ENCODE results near the gene PRM2.

The PRM2 gene

GRCh38 chr16:11236461-11237254, 39.6 kb downstream of the PRM2 start:
- H3K27ac ChIP-seq (ENCODE audit: low read depth, low read length), result no peak overlapping the region
- TF ChIP-seq EZH2phosphoT487 (conservative IDR thresholded peaks at IDR 0.05; ENCODE audit: low read length), result no peak
- TF ChIP-seq, protein P1, sequence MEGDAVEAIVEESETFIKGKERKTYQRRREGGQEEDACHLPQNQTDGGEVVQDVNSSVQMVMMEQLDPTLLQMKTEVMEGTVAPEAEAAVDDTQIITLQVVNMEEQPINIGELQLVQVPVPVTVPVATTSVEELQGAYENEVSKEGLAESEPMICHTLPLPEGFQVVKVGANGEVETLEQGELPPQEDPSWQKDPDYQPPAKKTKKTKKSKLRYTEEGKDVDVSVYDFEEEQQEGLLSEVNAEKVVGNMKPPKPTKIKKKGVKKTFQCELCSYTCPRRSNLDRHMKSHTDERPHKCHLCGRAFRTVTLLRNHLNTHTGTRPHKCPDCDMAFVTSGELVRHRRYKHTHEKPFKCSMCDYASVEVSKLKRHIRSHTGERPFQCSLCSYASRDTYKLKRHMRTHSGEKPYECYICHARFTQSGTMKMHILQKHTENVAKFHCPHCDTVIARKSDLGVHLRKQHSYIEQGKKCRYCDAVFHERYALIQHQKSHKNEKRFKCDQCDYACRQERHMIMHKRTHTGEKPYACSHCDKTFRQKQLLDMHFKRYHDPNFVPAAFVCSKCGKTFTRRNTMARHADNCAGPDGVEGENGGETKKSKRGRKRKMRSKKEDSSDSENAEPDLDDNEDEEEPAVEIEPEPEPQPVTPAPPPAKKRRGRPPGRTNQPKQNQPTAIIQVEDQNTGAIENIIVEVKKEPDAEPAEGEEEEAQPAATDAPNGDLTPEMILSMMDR (IDR thresholded peaks at IDR 0.05; ENCODE audit: insufficient read depth, low read length, poor library complexity, severe bottlenecking), result no peak
- no peak overlapping the region for H3K4me3 ChIP-seq (ENCODE audit: insufficient read depth, low read length, poor library complexity, severe bottlenecking)
- H3K9me2 ChIP-seq (replicated peaks; ENCODE audit: insufficient read depth, low read length), result no peaks in the 10 kb centered on the region
- H3F3A ChIP-seq (ENCODE audit: insufficient read depth), result no peaks in the 10 kb centered on the region
- H3K27me3 ChIP-seq (ENCODE audit: low read length), result no peaks in the 10 kb centered on the region
- no peaks in the 10 kb centered on the region for H3K36me3 ChIP-seq (ENCODE audit: low read length)
- H3K9me3 ChIP-seq (ENCODE audit: insufficient read depth, low read length), result no peaks in the 10 kb centered on the region
- H3K9ac ChIP-seq (ENCODE audit: low read length), result no peak overlapping the region
- H3K79me2 ChIP-seq (ENCODE audit: insufficient read depth, low read length), result no peaks in the 10 kb centered on the region
- no peaks in the 10 kb centered on the region for H4K20me1 ChIP-seq (ENCODE audit: low read depth, low read length)
- no peak overlapping the region for H3K4me2 ChIP-seq (ENCODE audit: low read depth, low read length, poor library complexity, severe bottlenecking)
- H2AFZ ChIP-seq (ENCODE audit: low read depth, low read length, severe bottlenecking), result no peak overlapping the region

GRCh38 chr16:11235703-11235991, 40.6 kb downstream of the PRM2 start:
- H3K27ac ChIP-seq (ENCODE audit: low read depth, low read length), result no peak overlapping the region
- no peak overlapping the region for H3K4me2 ChIP-seq (ENCODE audit: low read depth, low read length, poor library complexity, severe bottlenecking)
- H2AFZ ChIP-seq (ENCODE audit: low read depth, low read length, severe bottlenecking), result no peak overlapping the region
- H3F3A ChIP-seq (ENCODE audit: insufficient read depth), result no peaks in the 10 kb centered on the region
- H4K20me1 ChIP-seq (ENCODE audit: low read depth, low read length), result no peaks in the 10 kb centered on the region
- no peak overlapping the region for H3K9ac ChIP-seq (ENCODE audit: low read length)
- H3K79me2 ChIP-seq (ENCODE audit: insufficient read depth, low read length), result no peaks in the 10 kb centered on the region
- H3K4me3 ChIP-seq (ENCODE audit: insufficient read depth, low read length, poor library complexity, severe bottlenecking), result no peak overlapping the region
- TF ChIP-seq EZH2phosphoT487 (conservative IDR thresholded peaks at IDR 0.05; ENCODE audit: low read length), result no peak
- TF ChIP-seq, protein P1 (IDR thresholded peaks at IDR 0.05; ENCODE audit: insufficient read depth, low read length, poor library complexity, severe bottlenecking), result no peak
- no peaks in the 10 kb centered on the region for H3K27me3 ChIP-seq (ENCODE audit: low read length)
- no peaks in the 10 kb centered on the region for H3K9me2 ChIP-seq (replicated peaks; ENCODE audit: insufficient read depth, low read length)
- no peaks in the 10 kb centered on the region for H3K36me3 ChIP-seq (ENCODE audit: low read length)
- no peaks in the 10 kb centered on the region for H3K9me3 ChIP-seq (ENCODE audit: insufficient read depth, low read length)

- H3F3A ChIP-seq (ENCODE audit: insufficient read depth), result no peaks in the 10 kb centered on the region
- no peaks in the 10 kb centered on the region for H3K36me3 ChIP-seq (ENCODE audit: low read length)
- no peak overlapping the region for H2AFZ ChIP-seq (ENCODE audit: low read depth, low read length, severe bottlenecking)
- no peak overlapping the region for H3K9ac ChIP-seq (ENCODE audit: low read length)
- no peaks in the 10 kb centered on the region for H3K9me3 ChIP-seq (ENCODE audit: insufficient read depth, low read length)
- no peaks in the 10 kb centered on the region for H4K20me1 ChIP-seq (ENCODE audit: low read depth, low read length)
- no peaks in the 10 kb centered on the region for H3K27me3 ChIP-seq (ENCODE audit: low read length)
- H3K4me3 ChIP-seq (ENCODE audit: insufficient read depth, low read length, poor library complexity, severe bottlenecking), result no peak overlapping the region
- TF ChIP-seq, protein P1 (IDR thresholded peaks at IDR 0.05; ENCODE audit: insufficient read depth, low read length, poor library complexity, severe bottlenecking), result no peak
- TF ChIP-seq EZH2phosphoT487 (conservative IDR thresholded peaks at IDR 0.05; ENCODE audit: low read length), result no peak
- H3K27ac ChIP-seq (ENCODE audit: low read depth, low read length), result no peak overlapping the region
- H3K79me2 ChIP-seq (ENCODE audit: insufficient read depth, low read length), result no peaks in the 10 kb centered on the region
- H3K9me2 ChIP-seq (replicated peaks; ENCODE audit: insufficient read depth, low read length), result no peaks in the 10 kb centered on the region
- no peak overlapping the region for H3K4me2 ChIP-seq (ENCODE audit: low read depth, low read length, poor library complexity, severe bottlenecking)
Observed at GRCh38 chr16:11234884-11235702, 41.2 kb downstream of the PRM2 start.
